NCI-H2196 (cell line): Measurements from ENCODE around the gene NKRF.
A peak's percentile ranks its signal among the peaks of the same experiment; 100 is the strongest.

Experiments
- DNase-seq: peaks from one replicate; lab custom pipeline; 2025; ENCODE audit not compliant: unreplicated experiment; lab: John Stamatoyannopoulos, UW

The NKRF gene

DNA sequence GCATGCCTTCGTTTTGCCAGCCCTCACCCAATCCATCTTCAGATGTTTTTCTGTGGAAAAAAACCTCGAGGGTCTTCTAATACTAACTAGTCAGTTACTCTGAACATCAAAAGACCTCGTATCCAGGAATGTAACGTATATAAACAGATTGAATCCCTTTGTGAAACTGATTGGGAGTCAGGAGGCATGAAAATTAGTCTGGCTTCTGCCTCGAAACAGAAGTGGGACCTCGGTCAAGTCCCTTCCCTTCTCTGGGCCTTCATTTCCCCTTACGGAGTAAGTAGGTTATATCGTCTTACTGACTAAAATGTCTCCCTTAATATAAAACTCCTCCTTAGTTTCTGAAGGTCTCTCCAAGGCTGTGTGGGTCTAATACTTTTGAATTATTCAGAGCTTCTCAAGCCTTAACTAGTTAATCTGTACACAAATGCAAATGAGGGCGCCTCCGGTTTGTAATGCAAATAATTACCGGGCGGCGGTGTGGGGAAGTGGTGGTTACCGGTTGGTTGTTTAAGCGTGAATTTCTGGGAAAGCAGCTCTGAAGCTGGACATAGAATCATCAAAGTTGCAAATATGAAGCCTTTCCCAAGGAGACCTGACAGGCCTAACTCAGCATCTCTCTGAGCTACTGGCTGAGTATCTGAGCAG, 11.4 kb upstream of the NKRF start:
- DNase-seq: no peak

DNA sequence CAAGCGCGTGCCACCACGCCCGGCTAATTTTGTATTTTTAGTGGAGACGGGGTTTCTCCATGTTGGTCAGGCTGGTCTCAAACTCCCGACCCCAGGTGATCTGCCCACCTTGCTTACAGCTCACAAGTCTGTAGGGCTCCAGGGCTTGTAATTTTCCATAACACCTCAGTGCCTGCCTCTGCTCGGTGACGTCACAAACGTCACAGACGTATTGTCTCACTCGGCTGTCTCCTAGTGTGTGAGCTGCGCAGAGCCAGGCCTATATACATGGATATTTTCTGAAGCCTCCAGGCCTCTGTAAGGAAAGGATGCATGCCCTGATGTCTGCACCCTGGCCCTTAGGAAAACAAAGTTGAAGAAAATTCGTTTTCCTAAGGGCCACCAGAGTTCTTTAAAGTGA, 8.6 kb upstream of the NKRF start:
- DNase-seq: no peak

DNA sequence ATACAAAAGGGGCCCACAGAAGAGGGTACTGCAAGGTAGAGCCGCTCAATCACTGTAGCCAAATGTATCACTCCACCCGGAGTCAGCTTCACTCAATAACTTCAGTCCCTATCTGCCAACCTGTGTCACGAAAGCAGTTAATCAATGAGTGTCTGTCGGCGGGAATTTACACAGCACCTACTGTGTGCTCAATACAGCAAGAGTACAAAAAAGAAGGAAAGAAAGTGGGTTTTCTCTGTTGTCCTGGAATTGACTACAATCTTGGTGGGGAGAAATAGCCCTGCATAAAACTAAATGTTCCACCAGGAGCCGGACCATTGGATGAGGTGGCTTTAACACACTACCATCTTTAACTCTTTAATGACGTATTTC, 780 bp upstream of the NKRF start:
- no peak for DNase-seq

DNA sequence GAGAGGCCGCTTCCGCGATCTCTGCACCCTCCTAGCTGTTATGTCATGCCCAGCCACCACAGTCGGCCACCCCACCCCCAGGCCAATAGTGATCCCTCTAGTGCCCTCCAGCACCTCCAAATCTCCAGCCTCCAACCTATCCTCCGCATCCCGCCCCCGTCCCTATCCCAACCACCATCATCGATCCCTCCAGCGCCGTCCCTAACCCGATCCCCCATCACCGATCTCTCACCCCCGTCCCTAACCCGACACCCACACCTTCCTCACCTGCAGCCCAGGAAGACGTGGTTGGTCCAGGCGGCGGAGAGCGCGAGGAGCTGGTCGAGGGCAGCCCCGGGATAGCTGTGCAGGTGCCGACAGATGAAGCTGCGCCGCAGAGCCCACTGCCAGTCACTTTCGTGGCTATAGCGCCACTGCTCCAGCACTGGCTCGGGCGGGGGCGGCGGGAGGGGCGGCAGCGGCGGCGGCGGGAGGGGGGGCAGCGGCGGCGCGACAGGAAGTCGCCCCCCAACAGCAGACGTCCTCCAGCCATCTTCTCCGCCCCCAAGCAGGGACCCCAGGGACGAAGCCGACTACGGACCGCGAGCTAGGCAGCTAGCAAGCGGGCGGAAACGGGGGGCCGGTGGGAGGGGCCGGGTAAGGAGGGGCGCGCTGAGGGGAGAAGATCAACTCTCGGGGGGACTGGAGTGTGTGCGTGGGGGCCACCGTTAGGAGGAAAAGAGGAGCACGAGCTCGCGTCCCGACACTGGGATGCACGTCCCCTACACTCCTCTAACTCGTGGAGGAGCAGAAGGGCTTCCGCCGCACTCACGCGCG, 552 bp downstream of the NKRF start:
- DNase-seq: peak; percentile 2

DNA sequence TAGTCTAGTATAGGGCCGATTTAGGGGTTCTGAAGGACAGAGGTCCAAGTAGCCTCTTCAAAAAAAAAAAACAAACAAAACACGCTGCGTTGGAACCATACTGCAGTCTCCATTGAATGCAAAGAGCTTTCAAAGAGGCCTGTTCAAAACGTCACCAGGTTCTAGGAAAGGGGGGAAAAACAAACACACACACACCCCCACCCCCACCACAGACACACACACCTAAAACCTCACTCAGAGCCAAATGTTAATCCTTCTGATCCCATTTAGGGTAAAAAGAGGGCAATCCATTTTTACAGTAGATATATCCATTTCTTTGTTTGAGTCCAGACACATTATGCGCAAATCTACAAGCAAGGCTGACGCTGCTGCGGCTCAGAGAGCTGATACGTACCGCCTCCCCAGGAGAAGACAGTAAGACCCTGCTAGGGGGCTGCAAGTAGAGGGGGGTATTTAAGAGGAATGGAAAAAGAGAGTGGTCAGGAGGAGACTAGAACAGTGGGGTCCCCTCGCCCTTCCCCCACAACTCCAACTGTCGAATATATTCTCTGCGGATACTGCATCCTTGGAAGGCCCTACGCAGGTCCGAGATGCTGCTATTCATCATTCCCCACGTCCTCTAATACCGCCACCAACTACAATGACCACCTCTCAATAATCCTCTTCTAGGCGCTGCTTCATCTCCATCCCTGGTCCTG, 1.3 kb downstream of the NKRF start:
- DNase-seq: no peak

DNA sequence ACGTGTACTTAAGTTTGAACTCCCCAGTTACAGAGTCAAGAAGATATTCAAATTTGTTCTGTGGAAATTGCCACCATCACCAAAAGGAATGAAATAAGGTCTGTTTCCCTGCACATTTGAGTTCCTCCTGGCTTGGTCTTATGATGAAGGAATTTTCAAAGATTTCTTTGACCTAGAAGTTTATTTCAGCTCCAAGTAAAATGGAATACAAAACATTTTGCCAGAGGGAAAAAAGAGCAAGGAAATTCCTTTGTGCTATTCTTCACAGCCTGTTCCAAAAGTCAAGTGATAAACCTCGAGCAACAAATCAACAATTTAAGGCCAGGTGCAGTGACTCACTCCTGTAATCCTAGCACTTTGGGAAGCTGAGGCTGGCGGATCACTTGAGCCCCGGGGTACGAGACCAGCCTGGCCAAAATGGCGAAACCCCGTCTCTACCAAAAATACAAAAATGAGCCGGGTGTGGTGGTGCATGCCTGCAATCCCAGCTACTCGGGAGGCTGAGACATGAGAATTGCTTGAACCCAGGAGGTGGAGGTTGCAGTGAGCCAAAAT, 3.4 kb downstream of the NKRF start:
- no peak for DNase-seq

DNA sequence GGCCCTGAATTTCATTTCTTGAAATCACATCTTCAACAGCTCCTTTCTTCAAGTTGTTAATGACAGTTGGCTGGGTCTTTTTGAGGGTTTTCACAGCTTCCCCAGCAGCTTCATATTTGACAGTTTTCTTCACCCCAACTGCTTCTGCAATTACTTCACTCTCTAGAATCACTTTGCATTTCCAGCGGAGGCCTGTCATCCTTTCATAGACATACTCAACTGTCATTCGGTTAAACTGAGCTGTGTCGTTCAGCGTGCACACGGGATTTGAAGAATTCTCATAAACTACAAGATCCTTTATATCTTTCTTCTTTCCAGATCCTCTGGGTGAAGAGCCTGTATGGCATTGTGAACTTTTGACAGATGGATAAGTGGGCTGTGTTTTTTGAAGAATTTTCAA, 16.4 kb downstream of the NKRF start:
- DNase-seq: no peak

DNA sequence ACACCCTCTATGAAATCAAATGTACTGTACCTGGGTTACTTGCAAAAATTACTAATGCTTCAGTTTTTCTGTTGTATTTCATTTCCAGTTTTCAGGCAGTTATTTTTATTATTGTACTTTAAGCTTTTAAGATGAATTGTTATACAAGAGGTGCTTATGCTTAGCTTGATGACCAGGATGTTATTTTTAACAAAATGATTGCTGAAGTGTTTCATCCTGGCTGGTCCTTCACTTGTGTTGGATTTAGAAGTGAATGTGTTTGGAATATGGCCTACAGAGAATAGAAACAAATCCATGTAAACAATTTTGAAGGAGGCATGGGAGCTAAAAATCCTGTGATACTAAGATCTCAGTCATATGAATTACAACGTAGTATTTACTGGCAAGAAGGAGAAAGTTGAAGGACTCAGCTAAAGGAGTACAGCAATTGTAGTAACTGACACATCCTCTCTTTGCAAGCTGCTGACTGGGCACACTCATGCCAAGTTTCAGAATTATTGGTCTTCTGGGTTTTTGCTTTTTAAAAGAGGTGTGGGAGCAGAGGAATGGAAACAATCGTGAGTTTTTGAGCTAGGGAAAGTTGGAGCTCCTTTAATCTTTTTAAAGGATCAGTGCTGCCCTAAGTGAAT, 22.7 kb downstream of the NKRF start:
- no peak for DNase-seq

DNA sequence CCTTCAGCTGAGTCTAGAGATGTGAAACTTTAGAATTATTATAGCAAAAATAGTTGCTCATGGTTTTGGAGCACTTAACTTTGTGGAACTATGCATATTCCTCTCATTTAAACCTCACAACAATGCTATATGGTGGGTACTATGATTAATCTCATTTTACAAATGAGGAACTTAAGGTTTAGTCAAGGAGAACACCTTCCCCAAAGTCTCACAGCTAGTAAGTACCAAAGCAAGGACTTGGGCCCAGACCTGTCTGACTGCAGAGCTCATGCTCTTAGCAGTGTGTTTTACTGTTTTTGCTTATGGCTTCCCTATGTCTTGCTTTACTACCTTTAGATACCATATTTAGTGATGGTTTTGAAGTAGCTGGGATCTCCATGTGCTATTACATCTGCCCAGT, 26.8 kb downstream of the NKRF start:
- DNase-seq: no peak

DNA sequence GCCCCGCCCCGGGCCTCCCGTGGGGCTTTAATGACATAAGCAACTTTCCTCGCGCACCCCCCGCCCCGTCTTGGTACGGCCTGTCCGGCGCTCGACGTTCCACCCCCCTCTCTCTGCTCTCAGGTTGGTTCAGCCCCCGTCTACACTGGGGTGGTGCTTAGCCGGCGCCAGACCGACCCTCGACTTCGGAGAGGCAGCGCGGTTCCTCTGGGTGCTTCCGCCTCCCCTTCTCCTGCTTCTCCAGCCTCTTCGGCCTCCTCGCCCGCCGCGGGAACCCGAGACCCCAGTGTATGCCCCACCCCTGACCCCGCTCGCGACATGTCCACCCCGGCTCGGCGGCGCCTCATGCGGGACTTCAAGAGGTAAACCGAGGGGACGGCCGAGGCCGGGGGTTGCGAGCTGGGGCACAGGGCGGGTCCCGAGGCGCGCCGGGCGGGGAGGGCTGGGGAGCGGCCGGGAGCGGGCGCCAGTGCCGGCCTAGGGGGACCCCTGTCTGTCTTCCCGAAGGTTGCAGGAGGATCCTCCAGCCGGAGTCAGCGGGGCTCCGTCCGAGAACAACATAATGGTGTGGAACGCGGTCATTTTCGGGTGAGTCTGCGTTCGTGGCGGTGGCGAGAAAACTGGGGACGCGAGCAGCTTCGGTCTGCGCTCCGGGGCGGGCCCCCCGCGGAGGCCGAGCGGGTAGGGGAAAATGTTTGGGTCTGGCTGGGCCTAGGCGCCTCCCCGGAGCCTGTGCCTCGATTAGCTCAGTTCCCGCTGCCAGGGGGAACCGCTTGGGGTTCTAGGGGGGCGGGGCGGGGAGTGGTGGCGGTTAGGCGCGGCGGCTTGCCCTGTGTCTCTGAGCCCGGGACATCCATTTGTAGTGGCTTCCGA, 31.6 kb downstream of the NKRF start, which contains the start of gene UBE2A:
TSS of gene UBE2A (plus strand) at position 170 of the 873 bp plus-strand sequence. CDS start at position 319, 149 bp downstream.
- DNase-seq: peak; percentile 70

DNA sequence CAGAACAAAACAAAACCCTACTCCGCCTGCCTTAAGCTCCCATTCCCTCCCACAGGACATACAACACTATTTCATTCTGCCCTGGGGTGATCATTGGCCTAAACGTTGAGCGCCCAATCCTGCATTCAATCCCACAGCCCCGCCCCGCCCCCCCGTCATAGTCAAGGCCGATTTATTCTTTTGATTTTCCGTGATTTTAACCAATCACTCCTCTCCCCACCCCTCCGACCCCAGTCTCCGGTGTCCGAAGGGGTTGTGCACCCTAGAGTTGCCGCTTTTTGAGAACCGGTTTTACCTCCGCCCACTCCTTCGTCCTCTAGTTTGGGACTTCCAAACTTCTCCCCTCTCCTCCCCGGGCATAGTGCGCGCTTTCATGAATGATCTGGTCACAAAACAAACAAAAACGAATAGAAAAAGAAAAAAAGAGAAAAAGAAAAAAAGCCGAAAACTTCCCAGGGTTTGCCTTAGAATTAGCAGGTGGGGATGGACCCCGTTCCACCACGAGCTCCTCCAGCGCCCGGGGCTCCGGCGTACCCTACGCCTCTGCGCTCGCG, 32.3 kb downstream of the NKRF start:
- DNase-seq: no peak

DNA sequence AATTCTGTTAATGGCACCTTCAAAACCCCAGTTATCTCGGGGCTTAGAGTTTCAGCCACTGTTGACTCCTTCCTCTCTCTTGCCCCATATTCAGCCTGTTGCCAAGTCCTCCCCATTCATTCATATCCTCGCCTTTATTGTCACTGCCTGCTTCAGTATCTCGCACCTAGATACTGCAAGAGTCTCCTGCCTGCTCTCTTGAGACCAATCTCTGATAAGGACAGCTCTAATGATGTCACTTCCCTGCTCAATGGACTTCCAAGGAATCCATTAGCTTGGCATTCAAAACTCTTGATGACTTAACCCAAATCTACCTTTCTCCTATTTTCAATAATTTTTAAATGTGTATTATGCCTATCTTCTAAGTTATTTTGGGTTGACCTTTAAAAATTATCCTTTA, 33.0 kb downstream of the NKRF start:
- no peak for DNase-seq

DNA sequence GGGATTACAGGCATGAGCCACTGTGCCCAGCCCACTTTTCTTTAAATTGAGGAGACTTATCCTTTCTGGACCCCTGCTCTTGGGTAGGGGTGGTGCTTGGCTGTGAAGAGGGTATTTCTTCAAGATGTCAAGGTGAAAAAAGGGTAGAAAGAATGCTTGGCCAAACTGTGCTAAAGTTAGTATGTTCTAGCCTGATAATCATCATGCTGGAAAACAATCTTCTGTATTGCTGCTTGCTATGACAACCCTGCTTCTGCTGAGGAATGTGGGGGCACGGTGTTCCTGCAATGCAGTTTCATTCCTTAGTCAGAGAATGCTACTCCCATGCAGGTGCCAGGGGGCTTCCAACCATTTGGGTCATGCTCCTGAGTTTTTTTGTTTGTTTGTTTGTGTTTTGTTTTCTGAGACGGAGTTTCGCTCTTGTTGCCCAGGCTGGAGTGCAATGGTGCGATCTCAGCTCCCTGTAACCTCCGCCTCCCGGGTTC, 35.8 kb downstream of the NKRF start:
- no peak for DNase-seq

DNA sequence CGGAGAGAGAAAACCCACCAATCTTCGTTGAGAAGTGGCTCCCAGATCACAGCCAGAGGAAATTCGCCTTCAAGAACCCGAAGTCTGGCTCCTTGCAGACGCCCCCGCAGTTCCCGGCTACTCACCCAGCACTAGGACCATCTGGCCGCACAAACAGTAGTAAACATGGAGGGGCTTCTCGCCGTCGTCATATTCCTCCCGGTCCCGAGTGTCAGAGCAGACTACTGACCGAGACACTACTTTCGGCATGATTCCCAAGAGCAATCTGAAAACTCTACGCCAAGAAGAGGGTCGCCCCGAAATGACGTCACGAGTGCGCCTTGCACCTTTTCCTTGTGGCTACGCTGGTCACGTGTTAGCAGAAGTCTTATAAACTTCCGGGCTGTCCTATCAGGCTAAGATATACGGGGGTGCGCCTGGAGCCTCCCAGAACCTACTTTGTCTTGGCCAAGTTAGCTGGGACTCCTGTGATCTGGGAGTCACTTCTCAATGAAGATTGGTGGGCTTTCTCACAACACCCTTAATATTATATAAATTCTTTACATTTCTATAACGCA, 41.0 kb downstream of the NKRF start, which contains the start of gene STEEP1:
TSS of gene STEEP1 (minus strand) at position 303 of the 557 bp plus-strand sequence. CDS start at position 249, 54 bp downstream.
- DNase-seq: peak; percentile 84

DNA sequence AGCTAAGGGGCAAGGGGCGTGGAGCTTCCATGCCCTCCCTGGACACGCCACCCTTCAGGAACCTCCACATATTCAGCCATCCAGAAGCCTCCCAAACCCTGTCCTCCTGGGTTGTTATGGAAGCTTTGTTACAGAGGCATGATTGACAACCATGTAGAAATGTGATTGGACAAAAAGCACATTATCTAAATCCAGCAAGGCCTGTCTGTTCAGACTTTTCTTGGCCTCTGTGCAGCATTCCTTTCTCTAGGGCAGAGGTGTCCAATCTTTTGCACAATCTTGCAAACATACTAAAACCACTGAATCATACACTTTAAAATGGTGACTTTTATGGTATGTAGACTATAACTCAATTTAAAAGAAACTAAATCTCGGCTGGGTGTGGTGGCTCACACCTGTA, 53.7 kb downstream of the NKRF start:
- no peak for DNase-seq

DNA sequence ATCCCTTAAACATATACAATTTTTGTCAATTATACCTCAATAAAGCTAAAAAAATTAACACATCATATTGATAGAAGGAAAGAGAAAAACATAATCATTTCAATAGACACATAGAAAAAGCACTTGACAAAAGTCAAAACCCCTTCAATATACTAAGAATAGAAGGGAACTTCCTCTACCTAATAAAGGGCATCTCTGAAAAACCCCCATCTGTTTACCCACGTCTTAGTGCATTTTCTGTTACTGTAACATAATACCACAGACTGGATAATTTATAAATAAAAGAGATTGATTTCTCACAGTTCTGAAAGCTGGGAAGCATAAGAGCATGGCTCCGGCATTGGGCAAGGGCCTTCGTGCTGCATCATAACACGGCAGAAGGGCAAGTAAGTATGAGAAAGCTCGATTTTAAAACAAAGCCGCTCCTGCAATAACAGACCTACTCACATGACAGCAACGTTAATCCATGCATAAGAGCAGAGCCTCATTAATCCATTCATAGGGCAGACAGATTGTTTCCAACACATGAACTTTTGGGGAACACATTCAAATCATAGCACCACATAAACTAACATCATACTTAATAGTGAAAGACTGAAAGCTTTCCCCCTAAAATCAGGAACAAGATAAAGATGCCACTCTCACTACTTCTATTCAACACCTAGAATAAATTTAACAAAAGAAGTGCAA, 56.8 kb downstream of the NKRF start:
- DNase-seq: no peak

DNA sequence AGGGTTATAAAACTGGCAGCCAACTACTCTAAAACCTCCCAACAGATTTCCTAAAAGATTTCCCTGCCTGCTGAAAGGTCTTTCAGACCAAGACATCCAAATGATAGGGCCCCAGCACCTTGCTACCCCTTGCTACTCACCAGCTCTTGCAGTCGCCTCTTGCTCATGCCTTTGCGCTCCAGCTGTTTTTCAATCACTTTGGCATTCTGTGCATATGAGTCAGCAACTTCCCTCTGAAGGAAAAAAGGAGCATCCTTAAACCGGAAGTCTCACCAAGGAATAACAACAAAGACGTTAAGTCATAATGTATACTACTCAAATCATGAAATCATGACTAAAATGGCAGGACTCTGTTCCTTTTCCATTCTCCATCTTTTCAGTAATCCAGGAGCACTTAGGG, 65.0 kb downstream of the NKRF start:
- no peak for DNase-seq

DNA sequence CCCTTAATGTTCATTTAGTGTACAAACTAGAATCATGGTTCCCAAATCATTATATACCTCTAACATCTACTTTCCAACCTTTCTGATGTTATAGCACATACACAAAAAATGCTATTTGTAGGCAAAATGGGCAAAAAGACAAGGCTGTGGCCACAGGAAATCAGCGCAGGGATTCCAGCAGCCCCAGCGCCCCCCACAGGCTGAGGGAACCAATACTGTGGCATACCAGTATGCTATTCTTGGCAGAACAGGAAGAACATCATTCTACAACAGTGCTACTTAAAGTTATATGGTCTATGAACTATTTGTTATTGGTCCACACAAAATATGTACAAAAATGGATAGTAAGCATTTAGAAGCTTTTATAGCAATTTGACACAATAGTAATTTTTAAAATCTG, 66.4 kb downstream of the NKRF start:
- DNase-seq: no peak
